ENCODE measurements around the gene GALNT15. TPM values are rescaled to one million over a fixed set of nuclear protein-coding genes. Genes with fewer than 3 reads are reported as not detected.

GALNT15 gene
- total RNA-seq, 1 donor from 2014 or later = 10.3 TPM

DNA sequence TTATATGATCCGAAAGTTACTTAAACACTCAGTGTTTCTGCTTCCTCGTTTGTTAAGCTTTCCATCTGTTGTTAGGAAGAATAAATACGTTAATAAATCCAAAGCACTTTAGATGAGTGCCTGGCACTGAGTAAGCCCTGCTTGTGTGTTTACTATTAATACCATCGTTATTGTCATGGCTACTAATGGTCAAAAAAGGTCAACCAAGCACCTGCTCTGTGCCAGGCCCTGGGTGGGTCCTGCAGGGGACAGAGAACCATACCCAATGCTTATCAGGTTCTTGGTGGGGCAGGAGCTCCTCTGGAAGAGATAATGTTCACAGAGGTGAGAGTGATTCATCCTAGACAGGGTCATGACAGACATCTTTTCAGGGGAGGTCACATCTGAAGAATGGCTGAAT lies 39.9 kb downstream of the GALNT15 start:
- no peaks in the 10 kb centered on the region for H3K36me3 ChIP-seq
- no peaks in the 10 kb centered on the region for H3K27me3 ChIP-seq
- H3K9me3 ChIP-seq = no peaks in the 10 kb centered on the region
- TF ChIP-seq, protein P1, sequence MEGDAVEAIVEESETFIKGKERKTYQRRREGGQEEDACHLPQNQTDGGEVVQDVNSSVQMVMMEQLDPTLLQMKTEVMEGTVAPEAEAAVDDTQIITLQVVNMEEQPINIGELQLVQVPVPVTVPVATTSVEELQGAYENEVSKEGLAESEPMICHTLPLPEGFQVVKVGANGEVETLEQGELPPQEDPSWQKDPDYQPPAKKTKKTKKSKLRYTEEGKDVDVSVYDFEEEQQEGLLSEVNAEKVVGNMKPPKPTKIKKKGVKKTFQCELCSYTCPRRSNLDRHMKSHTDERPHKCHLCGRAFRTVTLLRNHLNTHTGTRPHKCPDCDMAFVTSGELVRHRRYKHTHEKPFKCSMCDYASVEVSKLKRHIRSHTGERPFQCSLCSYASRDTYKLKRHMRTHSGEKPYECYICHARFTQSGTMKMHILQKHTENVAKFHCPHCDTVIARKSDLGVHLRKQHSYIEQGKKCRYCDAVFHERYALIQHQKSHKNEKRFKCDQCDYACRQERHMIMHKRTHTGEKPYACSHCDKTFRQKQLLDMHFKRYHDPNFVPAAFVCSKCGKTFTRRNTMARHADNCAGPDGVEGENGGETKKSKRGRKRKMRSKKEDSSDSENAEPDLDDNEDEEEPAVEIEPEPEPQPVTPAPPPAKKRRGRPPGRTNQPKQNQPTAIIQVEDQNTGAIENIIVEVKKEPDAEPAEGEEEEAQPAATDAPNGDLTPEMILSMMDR (IDR thresholded peaks at IDR 0.05) = no peak
- H3K27ac ChIP-seq = no peak overlapping the region
- H3K4me1 ChIP-seq = no peaks in the 10 kb centered on the region
- DNase-seq (no peak), ATAC-seq (no peak)
- H3K4me3 ChIP-seq = no peak overlapping the region
- intact Hi-C loops (cut with DNase I) = no loop called here

DNA sequence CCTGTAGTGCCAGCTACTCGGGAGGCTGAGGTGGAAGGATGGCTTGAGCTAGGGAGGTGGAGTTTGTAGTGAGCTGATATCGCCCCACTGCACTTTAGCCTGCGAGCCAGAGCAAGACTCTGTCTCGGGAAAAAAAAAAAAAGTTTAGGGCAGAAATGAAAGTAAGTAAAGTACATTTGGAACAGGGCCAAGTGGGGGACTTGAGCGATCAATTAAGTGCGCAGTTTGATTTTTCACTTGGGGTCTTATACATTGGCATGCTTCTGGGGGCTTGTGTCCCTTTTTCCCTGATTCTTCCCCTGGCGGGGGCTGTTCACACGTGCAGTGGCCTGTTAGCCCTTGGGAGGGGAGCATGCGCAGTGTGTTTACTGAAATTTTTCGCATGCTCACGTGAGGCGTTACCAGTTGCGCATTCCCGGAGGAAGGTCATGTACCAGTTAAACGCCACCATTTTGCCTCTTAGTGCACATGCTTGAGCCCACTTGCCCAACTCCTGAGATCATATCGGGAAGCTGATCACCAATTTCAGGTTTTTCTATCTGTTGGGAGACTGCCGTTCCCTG lies 42.0 kb downstream of the GALNT15 start:
- no peak for ATAC-seq
- H3K36me3 ChIP-seq = no peaks in the 10 kb centered on the region

DNA sequence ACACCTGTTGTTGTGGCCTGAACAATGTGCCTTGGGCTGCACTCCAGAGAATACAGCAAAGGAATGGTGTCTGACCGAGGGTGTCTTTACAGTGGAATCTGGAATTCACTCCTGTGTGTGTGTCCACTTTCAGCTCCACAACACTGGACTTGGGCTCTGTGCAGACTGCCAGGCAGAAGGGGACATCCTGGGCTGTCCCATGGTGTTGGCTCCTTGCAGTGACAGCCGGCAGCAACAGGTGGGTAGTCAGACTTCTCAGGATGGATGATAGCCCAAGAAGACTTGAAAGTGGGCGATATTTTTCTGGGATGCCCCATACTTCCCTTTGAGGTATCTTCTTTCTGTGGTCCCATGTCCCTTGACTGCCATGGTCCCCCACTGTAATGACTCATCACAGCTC lies 45.3 kb downstream of the GALNT15 start:
- TF ChIP-seq, protein P1 (IDR thresholded peaks at IDR 0.05) = no peak
- no peaks in the 10 kb centered on the region for H3K27me3 ChIP-seq
- DNase-seq (no peak), ATAC-seq (no peak)
- no peak overlapping the region for H3K27ac ChIP-seq
- H3K36me3 ChIP-seq = no peaks in the 10 kb centered on the region
- no peaks in the 10 kb centered on the region for H3K9me3 ChIP-seq
- no peak overlapping the region for H3K4me3 ChIP-seq
- H3K4me1 ChIP-seq = no peaks in the 10 kb centered on the region
- intact Hi-C loops (cut with DNase I) = no loop called here

More for the DNA sequence above, 42.0 kb downstream of the GALNT15 start:
- no peak for DNase-seq
- H3K4me1 ChIP-seq = no peaks in the 10 kb centered on the region
- H3K27me3 ChIP-seq = no peaks in the 10 kb centered on the region
- TF ChIP-seq, protein P1 (IDR thresholded peaks at IDR 0.05) = no peak
- H3K9me3 ChIP-seq = no peaks in the 10 kb centered on the region
- intact Hi-C loops (cut with DNase I) = no loop called here
- H3K27ac ChIP-seq = no peak overlapping the region
- no peak overlapping the region for H3K4me3 ChIP-seq

DNA sequence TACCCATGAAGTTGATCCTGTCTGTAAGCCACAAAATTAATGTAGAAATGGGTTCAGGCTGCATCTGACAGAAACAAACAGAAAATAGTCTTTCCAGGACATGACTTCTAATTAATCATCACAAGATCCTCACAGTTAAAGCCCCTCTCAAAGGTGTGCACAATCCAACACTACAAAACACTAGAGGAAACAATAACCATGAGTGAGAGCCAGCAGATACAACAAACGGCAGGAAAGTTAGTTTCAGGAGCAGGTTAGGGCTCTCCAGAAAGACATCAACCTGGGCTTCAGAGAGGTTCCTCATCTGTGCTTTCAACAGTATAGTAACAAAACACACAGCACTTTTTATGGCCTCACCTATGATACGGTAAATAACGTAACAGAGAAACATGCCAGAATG lies 47.5 kb downstream of the GALNT15 start:
- H3K27ac ChIP-seq = no peak overlapping the region
- TF ChIP-seq, protein P1 (IDR thresholded peaks at IDR 0.05) = no peak

DNA sequence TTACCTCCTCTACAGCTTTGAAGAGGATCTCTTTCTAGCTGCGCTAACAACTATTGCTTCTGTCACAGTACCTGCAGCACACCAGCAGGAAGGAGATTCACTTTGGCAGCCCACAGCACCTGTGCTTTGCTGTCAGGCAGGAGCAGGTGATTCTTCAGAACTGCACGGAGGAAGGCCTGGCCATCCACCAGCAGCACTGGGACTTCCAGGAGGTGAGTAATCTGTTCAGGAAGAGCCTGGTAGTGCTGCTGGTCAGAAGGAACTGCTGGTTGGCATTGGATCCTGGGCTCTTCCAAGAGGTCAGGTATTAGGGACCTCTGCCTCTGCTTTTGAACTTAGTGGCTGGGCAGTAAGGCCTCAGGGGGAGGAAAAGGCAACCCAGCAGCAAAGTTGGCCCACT lies 48.1 kb downstream of the GALNT15 start:
- intact Hi-C loops (cut with DNase I) = no loop called here
- H3K4me1 ChIP-seq = no peaks in the 10 kb centered on the region
- no peaks in the 10 kb centered on the region for H3K9me3 ChIP-seq
- DNase-seq (no peak), ATAC-seq (no peak)
- no peak overlapping the region for H3K4me3 ChIP-seq
- no peak overlapping the region for H3K27ac ChIP-seq
- H3K36me3 ChIP-seq = no peaks in the 10 kb centered on the region
- no peaks in the 10 kb centered on the region for H3K27me3 ChIP-seq
- TF ChIP-seq, protein P1 (IDR thresholded peaks at IDR 0.05) = no peak

More for the DNA sequence above, 47.5 kb downstream of the GALNT15 start:
- ATAC-seq = no peak
- Histone ChIP-seq H3K27me3 (no peaks in the 10 kb centered on the region), H3K9me3 (no peaks in the 10 kb centered on the region), H3K4me3 (no peak overlapping the region), H3K4me1 (no peaks in the 10 kb centered on the region), H3K36me3 (no peaks in the 10 kb centered on the region)
- no peak for DNase-seq
- intact Hi-C loops (cut with DNase I) = no loop called here

DNA sequence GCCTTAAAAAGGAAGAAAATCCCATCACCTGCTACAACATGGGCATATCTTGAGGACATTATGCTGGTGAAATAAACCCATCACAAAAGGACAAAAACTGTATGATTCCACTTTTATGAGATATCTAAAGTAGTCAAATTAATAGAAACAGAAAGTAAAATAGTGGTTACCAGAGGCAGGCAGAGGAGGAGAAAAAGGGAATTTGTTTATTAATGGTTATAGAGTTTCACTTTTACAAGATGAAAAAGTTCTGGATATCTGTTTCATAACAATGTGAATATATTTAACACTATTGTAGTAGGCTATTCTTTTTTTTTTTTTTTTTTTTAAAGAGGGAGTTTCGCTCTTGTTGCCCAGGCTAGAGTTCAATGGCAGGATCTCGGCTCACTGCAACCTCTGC lies 49.8 kb downstream of the GALNT15 start:
- TF ChIP-seq, protein P1 (IDR thresholded peaks at IDR 0.05) = no peak
- Histone ChIP-seq H3K27ac (no peak overlapping the region), H3K4me3 (no peak overlapping the region), H3K27me3 (no peaks in the 10 kb centered on the region), H3K36me3 (no peaks in the 10 kb centered on the region), H3K9me3 (no peaks in the 10 kb centered on the region), H3K4me1 (no peaks in the 10 kb centered on the region)
- no peak for ATAC-seq
- DNase-seq = no peak
- intact Hi-C loops (cut with DNase I) = no loop called here
